Stimulated activated CD8-positive, alpha-beta memory T cell treated with anti-CD3 and anti-CD28 coated beads, Interleukin-4, amount 100 ng/mL, for 24 hours (primary cell): Measurements from ENCODE around the gene CLIC6.
"Not testable (repeated sequence)": the region's sequence is repeated elsewhere in the genome, so short reads cannot be mapped to it uniquely, and the experiment has no call there.

Experiments
- DNase-seq: peaks from one replicate; pipeline ENCODE4 v3.0.0-alpha.2; 2020; ENCODE audit warnings: low read depth

The CLIC6 gene

GRCh38 chr21:34693192-34693810 is 24.5 kb downstream of the CLIC6 start:
- DNase-seq = no peak

- no peak for DNase-seq
Measured at GRCh38 chr21:34695434-34695833, 26.6 kb downstream of the CLIC6 start.

GRCh38 chr21:34696121-34696520 is 27.3 kb downstream of the CLIC6 start:
- DNase-seq = no peak

GRCh38 chr21:34697826-34698225 is 29.0 kb downstream of the CLIC6 start:
- DNase-seq = no peak

- DNase-seq = no peak
Measured at GRCh38 chr21:34698270-34699015, 29.6 kb downstream of the CLIC6 start.

- DNase-seq = no peak
Measured at GRCh38 chr21:34700605-34701004, 31.8 kb downstream of the CLIC6 start.

GRCh38 chr21:34701726-34702125 is 32.9 kb downstream of the CLIC6 start:
- no peak for DNase-seq

GRCh38 chr21:34702341-34703170 is 33.8 kb downstream of the CLIC6 start:
- no peak for DNase-seq

- DNase-seq = no peak
Measured at GRCh38 chr21:34703571-34703970, 34.8 kb downstream of the CLIC6 start.

- DNase-seq = no peak
Measured at GRCh38 chr21:34704119-34704518, 35.3 kb downstream of the CLIC6 start.

- DNase-seq = no peak
Measured at GRCh38 chr21:34705011-34705410, 36.2 kb downstream of the CLIC6 start.

- no peak for DNase-seq
Measured at GRCh38 chr21:34706337-34706736, 37.5 kb downstream of the CLIC6 start.

- DNase-seq = peak; percentile 18
Measured at GRCh38 chr21:34707876-34708325, 39.1 kb downstream of the CLIC6 start.

- no peak for DNase-seq
Measured at GRCh38 chr21:34713621-34714020, 44.8 kb downstream of the CLIC6 start.

- no peak for DNase-seq
Measured at GRCh38 chr21:34715518-34715917, 46.7 kb downstream of the CLIC6 start.

GRCh38 chr21:34715985-34716596 is 47.3 kb downstream of the CLIC6 start:
- DNase-seq = no peak

- DNase-seq = not testable (repeated sequence)
Measured at GRCh38 chr21:34718529-34718928, 49.7 kb downstream of the CLIC6 start.

- DNase-seq = peak; percentile 7
Measured at GRCh38 chr21:34722684-34723300, 54.0 kb downstream of the CLIC6 start.

GRCh38 chr21:34724131-34724856 is 55.5 kb downstream of the CLIC6 start:
- no peak for DNase-seq

- no peak for DNase-seq
Measured at GRCh38 chr21:34724857-34725195, 56.0 kb downstream of the CLIC6 start.

- DNase-seq = no peak
Measured at GRCh38 chr21:34726627-34727337, 58.0 kb downstream of the CLIC6 start.
